Sigmoid colon (tissue), 4 donors: ENCODE measurements around the gene CENPK.
A peak's percentile ranks its signal among the peaks of the same experiment; 100 is the strongest.

Source experiments
- EP300 ChIP-seq, 4 donors: sonication (generic); formaldehyde crosslinking; IDR thresholded peaks; one replicate each; pipeline ENCODE4 v1.6.1; 2017; ENCODE audit warnings: antibody characterized with exemption in 4 of 4
- POLR2A ChIP-seq, 2 donors: fragments of 450-650 bp; IDR thresholded peaks; one replicate each; pipeline ENCODE4 v1.6.1; 2016; ENCODE audit warnings: antibody characterized with exemption in 2 of 2, mild to moderate bottlenecking in 2 of 2, moderate library complexity in 2 of 2
- TF ChIP-seq, protein P1 (sequence below), 4 experiments: fragments of 450-650 bp in 3 of 4; fragments of 200-600 bp in 1 of 4; IDR thresholded peaks; one replicate each; pipeline ENCODE4 v1.5.1; 2016 to 2019; ENCODE audit warnings: antibody characterized with exemption in 4 of 4, mild to moderate bottlenecking in 3 of 4, moderate library complexity in 2 of 4

DNA sequence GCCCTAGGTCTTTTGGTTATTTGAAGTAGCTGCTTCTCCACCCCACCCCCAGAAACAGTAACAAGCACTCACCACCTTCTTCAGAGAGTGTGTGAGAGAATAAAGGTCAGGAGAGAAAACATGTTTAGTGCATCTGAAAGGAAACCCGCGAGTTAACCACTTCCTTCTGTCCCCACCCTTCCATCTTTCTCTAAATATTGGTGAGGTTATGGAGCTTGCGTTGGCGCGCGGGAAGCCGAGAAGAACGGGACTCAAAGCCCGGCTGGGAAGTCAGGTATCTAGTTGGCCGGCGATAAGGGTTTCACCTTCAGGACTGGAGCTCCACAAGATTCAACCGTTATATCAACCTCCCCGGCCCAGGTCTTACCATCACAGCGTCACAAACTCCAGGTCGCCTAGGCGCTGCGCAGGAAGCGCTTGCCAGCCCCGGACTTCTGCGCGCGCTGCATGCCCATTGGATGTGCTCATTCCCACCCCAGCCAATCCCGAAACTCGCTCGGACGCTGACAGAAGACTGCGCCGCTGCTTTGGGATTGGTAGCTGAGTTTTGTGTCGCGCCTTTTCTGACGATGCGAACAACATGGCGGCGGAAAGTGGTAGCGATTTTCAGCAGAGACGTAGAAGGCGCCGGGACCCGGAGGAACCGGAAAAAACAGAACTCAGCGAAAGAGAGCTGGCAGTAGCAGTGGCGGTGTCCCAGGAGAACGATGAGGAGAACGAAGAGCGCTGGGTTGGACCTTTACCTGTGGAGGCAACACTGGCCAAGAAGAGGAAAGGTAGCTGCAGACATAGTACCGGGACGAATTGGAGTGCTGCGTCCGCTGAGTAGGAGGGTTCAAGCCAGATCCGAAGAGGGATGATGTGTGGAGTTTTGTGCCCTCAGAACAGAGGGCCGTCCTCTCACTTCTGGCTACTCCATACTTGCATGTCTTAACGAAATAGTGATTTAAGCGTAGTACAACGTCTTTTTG lies at the start of gene CENPK, which contains the start of gene PPWD1:
- TF ChIP-seq, protein P1, sequence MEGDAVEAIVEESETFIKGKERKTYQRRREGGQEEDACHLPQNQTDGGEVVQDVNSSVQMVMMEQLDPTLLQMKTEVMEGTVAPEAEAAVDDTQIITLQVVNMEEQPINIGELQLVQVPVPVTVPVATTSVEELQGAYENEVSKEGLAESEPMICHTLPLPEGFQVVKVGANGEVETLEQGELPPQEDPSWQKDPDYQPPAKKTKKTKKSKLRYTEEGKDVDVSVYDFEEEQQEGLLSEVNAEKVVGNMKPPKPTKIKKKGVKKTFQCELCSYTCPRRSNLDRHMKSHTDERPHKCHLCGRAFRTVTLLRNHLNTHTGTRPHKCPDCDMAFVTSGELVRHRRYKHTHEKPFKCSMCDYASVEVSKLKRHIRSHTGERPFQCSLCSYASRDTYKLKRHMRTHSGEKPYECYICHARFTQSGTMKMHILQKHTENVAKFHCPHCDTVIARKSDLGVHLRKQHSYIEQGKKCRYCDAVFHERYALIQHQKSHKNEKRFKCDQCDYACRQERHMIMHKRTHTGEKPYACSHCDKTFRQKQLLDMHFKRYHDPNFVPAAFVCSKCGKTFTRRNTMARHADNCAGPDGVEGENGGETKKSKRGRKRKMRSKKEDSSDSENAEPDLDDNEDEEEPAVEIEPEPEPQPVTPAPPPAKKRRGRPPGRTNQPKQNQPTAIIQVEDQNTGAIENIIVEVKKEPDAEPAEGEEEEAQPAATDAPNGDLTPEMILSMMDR (IDR thresholded peaks at IDR 0.05): no peak
- peak in 1 of 4 donors; percentile 20 for TF ChIP-seq EP300 (IDR thresholded peaks at IDR 0.05)
- TF ChIP-seq POLR2A (IDR thresholded peaks at IDR 0.05): peak; percentile 39 to 65
